Activated T-helper 1 cell treated with anti-CD3 and anti-CD28 coated beads, Interleukin-2, amount 50 U/mL, for 16 hours (primary cell): ENCODE results near the gene TSPAN11.
"Not testable (repeated sequence)": the region's sequence is repeated elsewhere in the genome, so short reads cannot be mapped to it uniquely, and the experiment has no call there.

Experiments used
- DNase-seq, 2 donors: peaks; one replicate each; pipeline ENCODE4 v3.0.0-alpha.2; 2020; ENCODE audit warnings: low read depth in 1 of 2, low spot score in 1 of 2

The TSPAN11 gene

DNA sequence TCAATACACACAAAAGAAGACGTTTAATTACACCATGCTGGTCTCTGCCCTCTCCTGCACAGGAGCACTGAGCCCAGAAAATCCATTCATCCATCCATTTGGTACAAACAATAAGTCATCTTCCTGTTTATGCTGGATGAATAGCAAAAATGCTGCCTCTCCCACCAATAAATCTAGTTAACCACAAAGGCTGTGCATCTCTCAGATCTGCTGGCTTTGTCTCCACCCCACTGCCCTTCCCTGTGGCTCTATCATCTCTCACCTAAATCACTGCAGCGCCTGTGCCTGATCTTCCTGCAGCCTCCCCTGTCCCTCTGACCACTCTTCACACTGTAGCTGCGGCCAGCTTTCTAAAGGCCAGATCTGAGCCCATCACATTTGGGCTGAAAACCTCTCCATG is 74.2 kb downstream of the TSPAN11 start:
- DNase-seq: no peak

DNA sequence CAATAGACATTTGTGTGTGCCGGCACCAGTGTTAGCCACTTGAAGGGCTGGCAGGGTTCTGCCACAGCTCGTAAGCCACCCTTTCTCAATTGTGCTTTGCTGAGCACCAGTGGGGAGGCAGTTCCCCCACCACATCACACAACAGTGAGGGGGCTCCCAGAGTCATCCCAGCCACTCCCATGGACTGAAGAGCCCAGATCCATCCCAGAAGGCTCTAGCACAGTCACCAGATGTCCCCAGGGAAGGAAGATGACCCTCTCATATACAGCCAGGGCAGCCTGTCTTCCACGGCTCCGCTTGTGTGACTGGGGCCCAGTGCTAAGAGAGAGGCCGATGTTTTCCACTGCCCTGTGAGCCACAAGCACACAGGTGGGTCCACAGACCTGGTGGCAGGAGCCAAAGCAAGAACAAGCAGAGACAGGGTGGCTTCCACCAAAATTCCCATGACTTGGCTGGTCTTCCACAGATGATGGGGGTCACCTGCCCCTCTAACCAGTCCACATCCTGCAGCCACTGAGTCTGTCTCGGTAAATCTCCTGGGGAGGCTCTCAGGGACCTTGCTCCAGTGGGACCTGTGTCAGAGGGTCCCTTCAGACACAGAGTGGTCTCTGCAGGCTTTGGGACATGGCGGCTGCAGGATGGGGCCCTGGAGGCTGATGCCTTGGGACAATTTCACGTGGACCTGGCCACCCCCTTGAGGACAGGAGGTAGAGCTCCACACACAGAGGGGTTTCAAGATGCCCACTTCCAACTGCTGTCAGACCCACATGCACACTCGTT is 75.2 kb downstream of the TSPAN11 start:
- no peak for DNase-seq

DNA sequence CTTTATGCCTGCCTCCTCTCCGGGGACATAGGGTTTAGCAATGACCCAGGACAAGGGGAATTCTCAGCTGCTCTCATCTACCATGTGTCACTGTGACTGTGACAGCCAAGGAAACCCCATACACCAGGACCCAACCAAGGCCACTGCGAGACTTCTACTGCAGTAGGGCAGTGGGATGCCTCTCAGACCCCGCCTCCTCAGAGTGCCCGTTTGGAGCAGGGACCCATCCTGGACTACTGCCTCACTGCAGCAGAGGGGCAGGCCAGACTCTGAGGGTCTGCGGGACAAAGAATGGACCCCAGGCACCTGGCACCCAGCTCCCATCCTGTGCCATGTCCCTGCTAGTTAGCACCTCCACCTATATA is 75.8 kb downstream of the TSPAN11 start:
- no peak for DNase-seq

DNA sequence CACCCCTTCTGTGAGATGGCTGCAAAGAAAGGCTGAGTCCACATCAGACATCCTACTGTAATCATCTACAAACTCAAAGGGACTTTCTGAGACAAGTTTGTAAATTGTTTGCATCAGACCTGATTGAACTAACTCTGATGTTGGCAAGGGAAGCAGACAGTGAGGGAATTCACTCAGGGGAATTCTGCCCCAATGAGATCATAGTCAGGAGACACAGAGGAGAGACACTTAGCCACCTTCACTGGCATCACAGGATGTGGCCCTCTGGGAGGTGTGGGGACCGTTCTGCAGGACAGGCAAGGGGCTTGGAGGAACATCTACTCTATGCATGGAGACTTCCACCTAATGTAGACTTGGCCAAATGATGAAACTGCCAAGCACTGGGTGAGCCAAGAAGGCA is 76.5 kb downstream of the TSPAN11 start:
- DNase-seq: no peak

DNA sequence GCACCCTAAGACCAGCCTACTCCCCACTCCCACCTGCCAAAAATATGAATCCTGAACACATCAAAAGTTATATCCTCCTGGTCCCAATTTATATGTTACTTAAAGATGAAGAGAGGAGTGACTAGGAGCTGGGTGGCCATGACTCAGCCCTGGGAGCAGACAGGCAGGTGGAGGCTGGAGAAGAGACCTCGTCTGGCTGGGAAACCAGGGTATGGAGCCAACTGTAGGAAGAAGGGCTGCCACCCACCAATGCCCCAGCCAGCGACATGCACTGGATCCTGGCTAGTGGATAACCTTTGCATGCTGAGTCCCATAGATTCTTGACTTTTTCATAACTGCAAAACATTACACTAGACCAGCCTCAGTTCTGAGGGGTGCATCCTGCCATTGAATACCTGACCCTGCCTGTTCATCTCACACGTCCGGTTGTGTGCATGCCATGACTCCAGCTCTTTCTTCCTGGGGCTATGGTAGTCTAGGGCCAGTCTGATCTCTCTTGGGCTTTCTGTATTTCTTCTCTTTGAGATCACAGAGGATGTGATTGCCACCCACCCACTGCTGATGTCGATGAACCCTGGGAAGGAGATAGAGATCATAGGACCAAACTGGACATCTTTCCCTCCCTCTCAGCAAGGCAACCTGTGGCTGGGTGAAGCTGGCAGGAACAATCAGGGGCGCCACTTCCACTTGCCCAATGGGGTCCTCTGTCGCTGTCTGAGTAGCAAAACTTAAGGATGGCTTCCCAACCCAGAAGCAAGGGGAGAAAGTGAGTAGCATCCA is 77.5 kb downstream of the TSPAN11 start:
- no peak for DNase-seq

DNA sequence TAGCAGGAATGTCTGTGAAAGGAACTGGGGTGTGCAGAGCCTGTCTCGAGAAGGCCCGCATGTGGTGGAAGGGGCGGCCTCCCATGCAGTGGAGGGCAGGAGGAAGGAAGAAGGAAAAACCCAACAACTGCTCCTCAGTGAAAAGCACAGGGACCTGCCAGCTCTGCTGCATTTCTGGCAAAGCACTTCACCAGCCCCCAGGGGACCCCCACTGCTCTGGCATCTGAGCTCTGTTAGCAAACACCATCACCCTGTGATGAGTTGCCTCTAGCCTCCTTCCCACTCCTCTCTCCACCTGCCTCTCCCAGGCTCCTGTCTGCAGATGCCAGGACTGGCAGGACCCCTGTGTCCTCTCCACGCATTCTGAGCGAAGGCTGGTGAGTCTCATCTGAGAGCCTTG is 78.1 kb downstream of the TSPAN11 start:
- DNase-seq: no peak

DNA sequence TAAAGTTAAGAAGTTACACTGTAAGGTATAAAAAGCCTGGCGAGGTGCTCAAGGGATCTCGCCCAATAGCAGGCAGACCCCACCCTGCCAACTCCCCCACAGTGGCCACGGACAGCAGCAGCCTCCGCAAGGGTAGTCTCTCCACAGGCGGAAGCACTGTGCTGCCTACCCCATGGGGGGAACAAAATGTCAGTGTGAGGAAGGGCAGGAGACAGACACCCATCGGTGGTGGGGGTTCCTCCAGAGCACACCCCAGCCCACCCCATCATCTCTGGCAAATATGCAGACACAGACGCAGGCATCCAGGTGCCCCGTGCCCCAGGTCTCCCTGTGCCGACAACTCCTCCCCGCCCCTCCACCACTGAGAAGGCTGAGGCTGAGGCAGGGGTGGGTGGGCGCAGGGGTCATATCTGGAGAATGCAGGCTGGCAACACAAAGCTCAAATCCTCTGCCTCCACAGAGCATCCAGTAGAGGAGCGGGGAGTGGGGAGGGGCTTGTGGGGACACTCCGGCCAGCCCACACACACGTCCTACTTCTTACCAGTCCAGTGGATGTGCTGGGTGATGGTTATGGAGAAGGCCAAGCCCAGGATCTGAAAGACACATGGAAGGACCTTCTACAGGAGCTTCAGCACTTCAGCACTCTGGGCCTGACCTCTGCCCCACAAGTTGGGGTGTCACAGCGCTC is 78.9 kb downstream of the TSPAN11 start:
- DNase-seq: no peak

DNA sequence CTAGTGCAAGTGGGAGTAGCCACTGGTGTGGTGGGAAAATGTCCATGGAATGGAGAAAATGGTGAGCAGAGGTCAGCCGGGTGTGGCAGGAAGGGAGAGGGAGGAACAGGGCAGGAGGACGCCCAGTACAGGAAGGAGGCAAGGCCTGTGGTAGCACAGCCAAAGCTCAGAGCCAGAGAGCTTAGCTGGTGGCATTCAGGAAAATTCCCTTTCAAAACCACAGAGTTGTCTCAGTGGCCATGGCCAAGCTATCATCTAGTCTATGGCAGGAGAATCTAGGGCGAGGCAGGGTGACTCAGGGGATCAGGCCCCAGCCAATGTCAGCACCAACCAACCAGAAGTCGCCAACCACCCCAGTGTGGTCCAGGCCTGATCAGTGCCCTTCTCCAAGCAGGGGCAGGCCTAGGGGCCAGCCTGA is 79.4 kb downstream of the TSPAN11 start:
- no peak for DNase-seq

DNA sequence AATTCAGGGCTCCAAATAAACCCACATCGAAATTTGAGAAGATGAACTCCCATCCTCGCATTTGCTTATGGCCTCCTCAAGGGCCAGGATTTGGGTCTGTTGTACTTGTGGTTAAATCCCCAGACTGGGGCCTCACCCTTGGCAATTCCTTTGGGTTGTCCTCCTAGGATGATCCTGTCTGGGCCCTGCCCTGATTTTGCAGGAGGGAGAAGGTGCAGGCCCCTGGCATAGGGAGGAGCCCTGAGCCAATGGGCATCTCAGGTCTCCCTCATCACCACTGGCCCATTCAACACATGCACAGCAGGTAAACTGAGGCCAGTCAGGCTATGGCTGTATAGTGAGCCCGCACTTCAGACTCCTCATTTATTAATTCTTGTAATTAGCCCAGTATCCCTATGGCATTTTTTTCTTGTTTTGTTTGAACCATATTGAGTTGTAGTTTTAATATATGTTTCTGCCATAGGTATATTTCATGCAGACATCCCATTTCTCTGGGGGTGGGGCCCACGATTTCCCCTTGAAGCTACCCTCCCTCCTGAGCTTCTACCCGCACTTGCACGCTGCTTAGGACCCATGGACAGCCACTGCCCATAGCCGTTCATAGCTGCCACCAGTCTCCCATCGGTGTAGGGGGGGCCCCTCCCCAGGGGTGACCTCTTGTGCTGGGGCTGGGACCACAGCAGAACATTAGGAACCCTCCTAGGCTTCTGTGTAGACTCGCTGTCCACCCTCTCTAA is 80.0 kb downstream of the TSPAN11 start:
- no peak for DNase-seq

DNA sequence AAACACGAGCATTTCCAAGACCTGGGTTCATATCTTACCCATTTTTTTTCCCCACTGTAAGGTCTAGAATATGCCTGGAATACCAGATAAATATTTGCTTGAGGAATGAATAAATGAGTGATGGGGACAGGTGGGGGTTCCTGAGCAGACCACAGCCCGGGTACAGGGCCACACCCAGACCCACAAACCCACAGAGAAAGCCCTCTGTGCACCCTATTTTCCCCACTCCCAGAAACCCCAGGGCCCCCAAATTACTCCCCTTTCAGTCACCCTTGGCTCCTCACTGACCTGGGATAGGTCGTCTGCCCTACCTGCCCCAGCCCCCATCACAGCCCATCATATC is 80.6 kb downstream of the TSPAN11 start:
- DNase-seq: no peak

DNA sequence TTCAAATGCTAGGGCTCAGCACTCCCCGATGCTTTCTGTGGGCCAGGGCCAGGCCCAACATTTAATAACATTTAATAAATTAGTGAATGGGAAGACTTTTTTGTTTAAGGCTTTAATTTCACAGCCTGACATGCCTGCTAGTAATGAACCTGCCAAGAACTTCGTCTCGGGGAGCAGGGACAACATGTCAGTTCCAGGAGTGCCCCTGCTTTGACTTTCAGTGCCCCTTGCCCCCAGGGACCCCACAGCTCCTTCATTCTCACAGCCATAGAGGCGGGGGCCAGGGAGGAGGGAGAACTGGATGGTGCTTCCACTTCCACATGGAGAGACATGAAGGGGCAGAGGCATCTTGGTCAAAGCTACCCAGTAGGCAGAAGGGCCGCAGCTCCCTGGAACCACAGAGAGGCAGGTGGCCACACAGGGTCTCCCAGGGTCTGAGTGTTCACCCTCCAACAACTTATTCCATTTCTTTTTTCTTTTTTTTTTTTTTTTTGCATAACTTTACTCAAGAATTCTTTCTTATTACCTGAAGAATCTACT is 81.2 kb downstream of the TSPAN11 start:
- DNase-seq: no peak

DNA sequence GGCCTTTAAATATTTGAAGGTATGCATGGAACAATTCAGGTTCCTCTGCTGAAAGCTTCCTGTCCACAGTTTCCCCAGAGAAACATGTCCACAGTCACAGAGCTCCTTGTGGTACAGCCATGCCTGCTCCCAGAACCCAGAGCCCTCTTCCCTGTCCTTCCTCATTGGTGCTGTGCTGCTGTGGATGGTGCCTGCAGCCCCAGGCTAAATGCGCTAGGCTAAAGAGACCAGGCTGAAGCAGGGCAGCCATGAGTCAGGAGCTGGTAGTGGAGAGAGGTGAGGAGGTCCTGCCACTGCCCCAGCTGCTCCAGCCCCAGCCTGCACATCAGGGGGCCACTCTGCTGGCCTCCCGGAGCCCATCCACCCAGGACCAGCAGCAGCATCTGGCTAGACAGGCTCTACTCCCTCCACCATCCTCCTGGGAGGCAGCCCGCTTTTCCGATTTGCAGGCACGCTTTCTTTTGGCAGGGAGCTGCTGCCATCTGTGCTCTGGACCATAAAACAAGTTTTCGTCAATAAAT is 81.8 kb downstream of the TSPAN11 start:
- DNase-seq: no peak

DNA sequence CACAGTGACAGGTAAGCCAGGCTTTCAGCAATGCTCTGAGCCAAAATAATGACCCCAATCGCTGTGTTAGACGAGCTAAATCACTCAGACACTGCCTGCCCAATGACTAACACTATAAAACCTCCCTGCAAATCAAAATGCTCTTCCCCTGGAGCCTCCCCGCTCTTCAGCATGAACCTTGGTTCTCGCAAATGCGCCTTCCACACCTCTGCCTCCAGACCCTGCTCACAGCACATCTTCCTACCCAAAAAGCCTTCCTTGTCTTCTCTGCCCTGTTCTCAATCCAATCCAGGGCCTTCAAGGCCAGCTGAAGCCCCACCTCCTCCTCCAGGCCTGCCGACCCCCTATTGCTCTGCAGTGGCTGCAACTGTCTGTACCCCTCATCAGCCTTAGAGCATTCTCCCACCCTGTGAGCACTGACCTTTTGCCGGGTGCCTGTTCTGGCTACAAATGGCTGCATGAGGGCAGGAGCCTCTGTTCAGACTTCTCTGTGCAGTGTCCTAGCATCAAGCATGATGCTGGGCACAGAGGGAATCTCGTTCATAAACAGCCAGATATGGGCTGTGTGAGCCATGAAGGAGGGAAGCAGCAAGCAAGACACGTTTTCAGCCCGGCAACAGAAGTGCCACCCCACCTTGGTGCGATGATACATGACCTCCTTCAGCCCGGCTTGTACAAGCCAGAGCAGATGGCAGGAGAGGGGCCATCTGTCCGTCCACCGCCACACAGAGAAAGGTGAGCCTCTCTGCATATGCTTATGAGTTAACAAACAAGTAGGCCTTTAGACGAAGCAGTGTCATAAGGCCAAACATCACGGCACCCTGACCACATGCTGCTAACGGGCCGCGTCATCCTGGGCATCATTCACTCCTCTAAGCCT is 82.7 kb downstream of the TSPAN11 start:
- DNase-seq: no peak

DNA sequence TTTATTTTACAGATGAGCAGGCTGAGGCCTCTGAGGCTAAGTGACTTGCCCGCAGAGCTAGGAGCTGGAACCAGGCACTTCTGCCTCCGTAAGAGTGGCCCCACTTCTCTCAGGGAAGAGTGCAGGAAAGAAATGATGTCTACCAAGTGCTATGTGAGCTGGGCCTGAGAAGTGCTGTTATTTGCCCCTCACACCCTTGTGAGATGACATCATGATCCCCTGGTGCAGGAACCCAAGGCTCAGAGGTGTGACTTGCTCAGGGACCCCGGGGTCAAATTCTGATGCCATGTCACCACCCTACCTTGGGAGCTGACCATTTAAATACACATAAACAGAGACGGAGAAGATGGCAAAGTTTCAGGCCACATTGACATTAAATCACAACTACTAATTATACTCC is 83.4 kb downstream of the TSPAN11 start:
- no peak for DNase-seq

DNA sequence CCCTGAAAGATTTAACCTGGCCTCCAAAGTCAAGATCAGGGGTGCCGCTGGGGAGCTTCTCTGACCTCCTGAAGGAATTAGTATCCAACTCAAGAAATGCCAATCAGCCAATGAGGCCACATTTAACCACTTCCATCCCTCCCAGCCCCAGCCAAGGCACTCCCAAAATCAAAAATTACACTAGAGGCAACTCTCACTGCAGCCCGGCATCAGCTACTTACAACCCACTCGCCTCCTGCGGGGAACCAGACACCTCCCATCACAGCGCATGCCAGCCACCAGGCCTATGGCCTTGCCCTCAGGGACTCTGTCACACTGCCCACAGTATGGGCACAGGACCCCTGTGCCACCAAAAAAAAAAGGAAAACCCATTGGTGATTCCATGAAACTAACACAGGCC is 84.8 kb downstream of the TSPAN11 start:
- DNase-seq: no peak

DNA sequence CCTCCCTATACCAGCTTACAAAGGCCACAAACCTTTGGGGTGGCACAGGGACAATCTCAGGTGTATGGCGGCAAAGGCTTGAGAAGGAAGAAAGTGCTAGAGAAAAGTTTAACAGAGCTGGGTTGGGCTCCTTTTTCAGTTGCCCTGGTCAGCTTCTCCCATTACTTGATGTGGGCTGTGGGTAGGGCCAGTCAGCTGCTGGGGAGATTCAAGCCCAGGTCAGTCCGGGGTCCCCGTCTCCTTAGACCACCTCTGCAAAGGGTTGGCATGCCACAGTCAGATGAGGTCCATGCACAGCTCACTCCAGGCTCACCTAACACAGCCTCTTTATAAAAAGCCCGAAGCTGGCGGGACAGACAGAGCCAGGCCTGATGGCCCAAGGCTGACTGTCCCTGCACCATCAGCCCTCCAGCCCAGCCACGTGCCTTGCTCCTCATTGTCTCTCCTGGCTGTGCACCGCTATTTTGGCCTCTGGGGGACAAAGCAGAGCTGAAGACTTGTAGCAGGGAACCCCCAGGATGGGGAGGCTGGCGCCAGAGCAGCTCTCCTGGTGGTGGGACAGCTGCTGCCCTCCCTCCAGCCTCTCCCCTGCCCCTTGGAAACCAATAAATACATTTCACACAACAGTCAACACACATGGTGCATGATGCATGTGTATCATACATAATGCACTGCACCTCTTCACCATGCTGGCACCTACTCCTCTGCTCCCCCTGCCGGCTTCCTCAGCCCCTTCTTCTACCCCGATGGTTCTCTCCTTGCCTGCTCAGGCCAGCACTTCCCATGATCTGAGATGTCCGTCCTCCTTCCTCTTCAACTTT is 85.4 kb downstream of the TSPAN11 start:
- DNase-seq: no peak

DNA sequence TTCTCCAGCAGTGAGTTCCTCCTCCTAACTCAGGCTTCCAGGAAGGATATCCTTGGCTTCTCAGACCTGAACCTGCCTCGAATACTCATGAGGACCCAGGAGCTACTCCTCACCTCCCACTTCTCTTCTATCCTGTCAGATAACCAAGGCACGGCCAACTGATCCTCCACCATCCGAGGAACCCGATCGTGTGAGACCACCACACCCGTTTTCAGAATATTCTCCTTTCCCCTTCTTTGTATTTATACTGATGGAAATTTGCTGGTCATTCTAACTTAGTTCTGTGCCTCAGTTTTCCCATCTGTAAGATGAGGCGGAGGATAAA is 86.0 kb downstream of the TSPAN11 start:
- DNase-seq: not testable (repeated sequence)

DNA sequence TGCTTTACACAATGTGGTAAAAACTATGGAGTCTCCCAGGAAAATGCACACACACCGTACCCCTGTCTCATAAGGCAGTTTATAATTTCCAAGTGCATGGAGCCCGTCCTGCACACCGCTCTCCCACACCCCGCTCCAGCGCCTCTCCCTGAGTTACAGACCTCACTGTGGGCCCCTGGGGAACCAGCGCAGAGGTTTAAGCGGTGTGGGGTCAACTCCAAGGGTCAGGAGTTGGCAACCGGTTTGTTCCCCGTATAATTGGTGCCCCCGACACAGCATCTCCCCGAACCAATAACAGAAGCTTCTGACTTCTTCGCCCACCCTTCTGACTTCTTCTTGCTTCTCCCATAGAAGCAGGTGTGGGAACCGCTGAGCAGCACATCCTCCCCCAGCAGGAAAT is 88.7 kb downstream of the TSPAN11 start:
- no peak for DNase-seq

DNA sequence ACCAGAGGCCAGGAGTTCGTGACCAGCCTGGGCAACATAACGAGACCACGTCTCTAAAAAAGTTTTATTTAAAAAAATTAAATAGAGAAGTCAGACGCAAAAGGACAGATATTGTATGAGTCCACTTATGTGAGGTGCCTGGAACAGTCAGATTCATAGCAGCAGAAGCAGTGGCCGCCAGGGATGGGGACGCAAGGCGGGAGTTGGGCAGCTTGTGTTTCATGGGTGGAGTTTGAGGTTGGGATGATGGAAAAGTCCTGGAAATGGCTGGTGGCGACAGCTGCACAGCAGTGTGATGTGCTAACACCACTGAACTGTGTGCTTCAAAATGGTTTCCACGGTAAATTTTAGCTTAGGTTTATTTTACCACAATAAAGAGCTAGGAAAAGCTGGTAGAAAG is 89.5 kb downstream of the TSPAN11 start:
- DNase-seq: no peak
